Gastroesophageal sphincter (tissue), 3 donors: ENCODE results near the gene GALNT17.

Experiments used
- EP300 ChIP-seq: sonication (generic); formaldehyde crosslinking; IDR thresholded peaks from one replicate; pipeline ENCODE4 v1.6.1; 2017; ENCODE audit warnings: antibody characterized with exemption, mild to moderate bottlenecking
- POLR2A ChIP-seq, 2 donors: fragments of 450-650 bp; IDR thresholded peaks; one replicate each; pipeline ENCODE4 v1.6.1; 2017; ENCODE audit warnings: antibody characterized with exemption in 2 of 2, mild to moderate bottlenecking in 2 of 2, moderate library complexity in 1 of 2
- POLR2AphosphoS5 ChIP-seq: sonication (generic); formaldehyde crosslinking; IDR thresholded peaks from one replicate; pipeline ENCODE4 v1.6.1; 2017; ENCODE audit warnings: antibody characterized with exemption
- TF ChIP-seq, protein P1 (sequence below), 4 experiments: fragments of 200-600 bp in 2 of 4; fragments of 450-650 bp in 2 of 4; sonication (generic) in 1 of 4; IDR thresholded peaks; one replicate each; pipeline ENCODE4 v1.5.1; 2017 to 2019; ENCODE audit warnings: antibody characterized with exemption in 4 of 4, mild to moderate bottlenecking in 2 of 4, moderate library complexity in 2 of 4

DNA sequence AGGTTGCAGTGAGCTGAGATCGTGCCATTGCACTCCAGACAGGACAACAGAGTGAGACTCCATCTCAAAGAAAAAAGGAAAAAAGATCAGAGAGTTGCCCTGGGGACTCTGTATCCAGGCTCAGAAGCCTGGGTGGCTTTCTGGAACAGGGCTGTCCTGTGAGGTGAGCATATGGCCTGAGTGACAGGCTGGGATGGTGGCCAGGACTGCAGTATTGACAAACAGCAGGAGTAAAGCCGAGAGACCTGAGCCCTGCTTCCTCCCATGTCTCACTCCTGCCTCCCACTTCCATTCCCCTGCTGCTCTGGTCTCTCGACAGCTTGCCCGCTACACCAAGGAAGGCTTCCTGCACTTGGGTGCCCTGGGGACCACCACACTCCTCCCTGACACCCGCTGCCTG is 578.5 kb downstream of the GALNT17 start:
- TF ChIP-seq, protein P1, sequence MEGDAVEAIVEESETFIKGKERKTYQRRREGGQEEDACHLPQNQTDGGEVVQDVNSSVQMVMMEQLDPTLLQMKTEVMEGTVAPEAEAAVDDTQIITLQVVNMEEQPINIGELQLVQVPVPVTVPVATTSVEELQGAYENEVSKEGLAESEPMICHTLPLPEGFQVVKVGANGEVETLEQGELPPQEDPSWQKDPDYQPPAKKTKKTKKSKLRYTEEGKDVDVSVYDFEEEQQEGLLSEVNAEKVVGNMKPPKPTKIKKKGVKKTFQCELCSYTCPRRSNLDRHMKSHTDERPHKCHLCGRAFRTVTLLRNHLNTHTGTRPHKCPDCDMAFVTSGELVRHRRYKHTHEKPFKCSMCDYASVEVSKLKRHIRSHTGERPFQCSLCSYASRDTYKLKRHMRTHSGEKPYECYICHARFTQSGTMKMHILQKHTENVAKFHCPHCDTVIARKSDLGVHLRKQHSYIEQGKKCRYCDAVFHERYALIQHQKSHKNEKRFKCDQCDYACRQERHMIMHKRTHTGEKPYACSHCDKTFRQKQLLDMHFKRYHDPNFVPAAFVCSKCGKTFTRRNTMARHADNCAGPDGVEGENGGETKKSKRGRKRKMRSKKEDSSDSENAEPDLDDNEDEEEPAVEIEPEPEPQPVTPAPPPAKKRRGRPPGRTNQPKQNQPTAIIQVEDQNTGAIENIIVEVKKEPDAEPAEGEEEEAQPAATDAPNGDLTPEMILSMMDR (IDR thresholded peaks at IDR 0.05) = no peak
- TF ChIP-seq POLR2AphosphoS5 = no peak
- TF ChIP-seq POLR2A (IDR thresholded peaks at IDR 0.05) = no peak
- no peak for TF ChIP-seq EP300
